Measurements from ENCODE around the gene UGT3A2. TPM values are rescaled to one million over a fixed set of nuclear protein-coding genes. Genes with fewer than 3 reads are reported as not detected.

The UGT3A2 gene
- not detected in 2 replicates for total RNA-seq

GRCh38 chr5:36066540-36067210 is at the start of gene UGT3A2:
TSS of gene UGT3A2 (minus strand) at chr5:36066882. CDS start at chr5:36066789, 93 bp downstream.

GRCh38 chr5:35990941-35991611 is 75.6 kb downstream of the UGT3A2 start, which contains the start of gene UGT3A1:
TSS of gene UGT3A1 (minus strand) at chr5:35991390. CDS start at chr5:35991240, 150 bp downstream.

Other genes starting within 250 kb of the UGT3A2 start
- 4.9 and 20.7 TPM in 2 replicates for gene IL7R, start 210.0 kb downstream of the UGT3A2 start, total RNA-seq
- not detected in 2 replicates for gene CAPSL, start 128.3 kb downstream of the UGT3A2 start, total RNA-seq
- not detected in 2 replicates for gene UGT3A1, start 75.5 kb downstream of the UGT3A2 start, total RNA-seq
- gene LMBRD2, start 85.0 kb upstream of the UGT3A2 start, total RNA-seq = 15.1 and 16.4 TPM in 2 replicates
- gene SKP2, start 85.2 kb upstream of the UGT3A2 start, total RNA-seq = 20.9 and 34.8 TPM in 2 replicates
- gene NADK2, start 175.0 kb upstream of the UGT3A2 start, total RNA-seq = 23.6 and 30.7 TPM in 2 replicates
- 0.11 and 0.12 TPM in 2 replicates for gene RANBP3L, start 235.0 kb upstream of the UGT3A2 start, total RNA-seq

All from uterine smooth muscle cell (primary cell).